ENCODE data around the gene KNCN.

Gene KNCN

GRCh38 chr1:46551597-46552095 is at the start of gene KNCN:
Gene KNCN, minus strand, starts transcription at chr1:46551647. Its CDS starts 432 bp downstream, at chr1:46551215.
- Mint-ChIP-seq H3K27me3 (peaks cover 8% of the 10 kb centered on the region), H3K36me3 (ENCODE audit: low read depth) (no peaks in the 10 kb centered on the region), H3K4me3 (no peak within 1 kb of the TSS), H3K4me1 (peaks cover 10% of the 10 kb centered on the region), H3K9me3 (no peaks in the 10 kb centered on the region), H3K27ac (no peak within 1 kb of the TSS)
- DNase-seq (no peak), ATAC-seq (no peak)

- Mint-ChIP-seq H3K36me3 (ENCODE audit: low read depth) (peaks cover 9% of the 10 kb centered on the region), H3K27ac (no peak overlapping the region), H3K9me3 (no peaks in the 10 kb centered on the region), H3K4me3 (no peak overlapping the region), H3K27me3 (no peaks in the 10 kb centered on the region), H3K4me1 (peaks cover 52% of the 10 kb centered on the region)
- DNase-seq (no peak), ATAC-seq (no peak)
Observed at GRCh38 chr1:46599059-46599970, 47.9 kb upstream of the KNCN start.

- no peak for DNase-seq
- Mint-ChIP-seq H3K9me3 (no peaks in the 10 kb centered on the region), H3K4me3 (no peak overlapping the region), H3K4me1 (peaks cover 41% of the 10 kb centered on the region), H3K27me3 (no peaks in the 10 kb centered on the region), H3K27ac (no peak overlapping the region), H3K36me3 (ENCODE audit: low read depth) (peaks cover 25% of the 10 kb centered on the region)
- no peak for ATAC-seq
Observed at GRCh38 chr1:46596846-46597245, 45.4 kb upstream of the KNCN start.

- peaks cover 33% of the 10 kb centered on the region for H3K4me1 Mint-ChIP-seq
- H3K4me3 Mint-ChIP-seq = no peak overlapping the region
- H3K27ac Mint-ChIP-seq = no peak overlapping the region
- no peaks in the 10 kb centered on the region for H3K27me3 Mint-ChIP-seq
- no peaks in the 10 kb centered on the region for H3K9me3 Mint-ChIP-seq
- DNase-seq (no peak), ATAC-seq (no peak)
- H3K36me3 Mint-ChIP-seq (ENCODE audit: low read depth) = peaks cover 27% of the 10 kb centered on the region
Observed at GRCh38 chr1:46596036-46596435, 44.6 kb upstream of the KNCN start.

- Mint-ChIP-seq H3K4me1 (peaks cover 27% of the 10 kb centered on the region), H3K36me3 (ENCODE audit: low read depth) (peaks cover 34% of the 10 kb centered on the region), H3K4me3 (no peak overlapping the region), H3K27ac (no peak overlapping the region), H3K27me3 (no peaks in the 10 kb centered on the region), H3K9me3 (no peaks in the 10 kb centered on the region)
- peak; percentile 29 for DNase-seq
- no peak for ATAC-seq
Observed at GRCh38 chr1:46595127-46595526, 43.7 kb upstream of the KNCN start.

GRCh38 chr1:46594063-46594462 is 42.6 kb upstream of the KNCN start:
- DNase-seq = no peak
- H3K36me3 Mint-ChIP-seq (ENCODE audit: low read depth) = peaks cover 42% of the 10 kb centered on the region
- no peak overlapping the region for H3K27ac Mint-ChIP-seq
- H3K4me3 Mint-ChIP-seq = no peak overlapping the region
- H3K4me1 Mint-ChIP-seq = peaks cover 18% of the 10 kb centered on the region
- no peak for ATAC-seq
- H3K27me3 Mint-ChIP-seq = no peaks in the 10 kb centered on the region
- no peaks in the 10 kb centered on the region for H3K9me3 Mint-ChIP-seq

GRCh38 chr1:46592823-46593222 is 41.4 kb upstream of the KNCN start:
- peaks cover 18% of the 10 kb centered on the region for H3K4me1 Mint-ChIP-seq
- H3K27me3 Mint-ChIP-seq = no peaks in the 10 kb centered on the region
- no peak overlapping the region for H3K4me3 Mint-ChIP-seq
- H3K9me3 Mint-ChIP-seq = no peaks in the 10 kb centered on the region
- DNase-seq = no peak
- no peak overlapping the region for H3K27ac Mint-ChIP-seq
- no peak for ATAC-seq
- peaks cover 47% of the 10 kb centered on the region for H3K36me3 Mint-ChIP-seq (ENCODE audit: low read depth)

- peaks cover 5% of the 10 kb centered on the region for H3K4me1 Mint-ChIP-seq
- no peak overlapping the region for H3K4me3 Mint-ChIP-seq
- H3K36me3 Mint-ChIP-seq (ENCODE audit: low read depth) = peaks cover 51% of the 10 kb centered on the region
- ATAC-seq = no peak
- no peak for DNase-seq
- H3K27me3 Mint-ChIP-seq = no peaks in the 10 kb centered on the region
- H3K9me3 Mint-ChIP-seq = no peaks in the 10 kb centered on the region
- H3K27ac Mint-ChIP-seq = no peak overlapping the region
Observed at GRCh38 chr1:46589529-46589928, 38.1 kb upstream of the KNCN start.

GRCh38 chr1:46587069-46587468 is 35.6 kb upstream of the KNCN start:
- ATAC-seq (no peak), DNase-seq (no peak)
- no peaks in the 10 kb centered on the region for H3K9me3 Mint-ChIP-seq
- H3K27ac Mint-ChIP-seq = no peak overlapping the region
- H3K36me3 Mint-ChIP-seq (ENCODE audit: low read depth) = peaks cover 46% of the 10 kb centered on the region
- H3K4me1 Mint-ChIP-seq = peaks cover 10% of the 10 kb centered on the region
- H3K4me3 Mint-ChIP-seq = no peak overlapping the region
- H3K27me3 Mint-ChIP-seq = no peaks in the 10 kb centered on the region

GRCh38 chr1:46585312-46585938 is 34.0 kb upstream of the KNCN start:
- H3K4me1 Mint-ChIP-seq = peaks cover 27% of the 10 kb centered on the region
- H3K9me3 Mint-ChIP-seq = no peaks in the 10 kb centered on the region
- no peaks in the 10 kb centered on the region for H3K27me3 Mint-ChIP-seq
- ATAC-seq = no peak
- peaks cover 37% of the 10 kb centered on the region for H3K36me3 Mint-ChIP-seq (ENCODE audit: low read depth)
- H3K4me3 Mint-ChIP-seq = no peak overlapping the region
- no peak for DNase-seq
- no peak overlapping the region for H3K27ac Mint-ChIP-seq

GRCh38 chr1:46583494-46583893 is 32.0 kb upstream of the KNCN start:
- no peak overlapping the region for H3K4me3 Mint-ChIP-seq
- peaks cover 29% of the 10 kb centered on the region for H3K4me1 Mint-ChIP-seq
- peaks cover 33% of the 10 kb centered on the region for H3K36me3 Mint-ChIP-seq (ENCODE audit: low read depth)
- ATAC-seq = no peak
- no peak overlapping the region for H3K27ac Mint-ChIP-seq
- no peaks in the 10 kb centered on the region for H3K27me3 Mint-ChIP-seq
- H3K9me3 Mint-ChIP-seq = no peaks in the 10 kb centered on the region
- DNase-seq = no peak

GRCh38 chr1:46582972-46583371 is 31.5 kb upstream of the KNCN start:
- H3K27me3 Mint-ChIP-seq = no peaks in the 10 kb centered on the region
- H3K4me1 Mint-ChIP-seq = peaks cover 29% of the 10 kb centered on the region
- H3K36me3 Mint-ChIP-seq (ENCODE audit: low read depth) = peaks cover 38% of the 10 kb centered on the region
- H3K9me3 Mint-ChIP-seq = no peaks in the 10 kb centered on the region
- no peak overlapping the region for H3K27ac Mint-ChIP-seq
- no peak overlapping the region for H3K4me3 Mint-ChIP-seq
- ATAC-seq (no peak), DNase-seq (no peak)

- H3K4me1 Mint-ChIP-seq = peaks cover 29% of the 10 kb centered on the region
- peak overlapping the region; percentile 9 for H3K4me3 Mint-ChIP-seq
- no peaks in the 10 kb centered on the region for H3K27me3 Mint-ChIP-seq
- H3K27ac Mint-ChIP-seq = peak overlapping the region; percentile 76
- peak; percentile 97 for ATAC-seq
- DNase-seq = peak; percentile 10
- no peaks in the 10 kb centered on the region for H3K9me3 Mint-ChIP-seq
- H3K36me3 Mint-ChIP-seq (ENCODE audit: low read depth) = peaks cover 36% of the 10 kb centered on the region
Observed at GRCh38 chr1:46581681-46582455, 30.4 kb upstream of the KNCN start.

GRCh38 chr1:46580140-46580903 is 28.9 kb upstream of the KNCN start:
- Mint-ChIP-seq H3K9me3 (no peaks in the 10 kb centered on the region), H3K36me3 (ENCODE audit: low read depth) (peaks cover 33% of the 10 kb centered on the region), H3K4me1 (peaks cover 29% of the 10 kb centered on the region), H3K27ac (peak overlapping the region; percentile 53), H3K4me3 (no peak overlapping the region), H3K27me3 (no peaks in the 10 kb centered on the region)
- ATAC-seq = no peak
- DNase-seq = no peak

Measured in activated naive CD8-positive, alpha-beta T cell treated with anti-CD3 and anti-CD28 coated beads, Interleukin-2, amount 50 U/mL, for 24 hours (primary cell).